ENCODE results near the gene KIAA0513. TPM values are rescaled to one million over a fixed set of nuclear protein-coding genes. Genes with fewer than 3 reads are reported as not detected.

The KIAA0513 gene
- total RNA-seq, 1 experiment from 2014 or later: 2.9 TPM

- H3K27me3 ChIP-seq (replicated peaks; ENCODE audit: insufficient read depth, low read depth, low read length, poor library complexity): no peaks in the 10 kb centered on the region
- H3K4me3 ChIP-seq (ENCODE audit: low read depth, low read length, poor library complexity, severe bottlenecking): no peak overlapping the region
- no peak for TF ChIP-seq CTCF (conservative IDR thresholded peaks at IDR 0.05; ENCODE audit: low read depth, low read length)
- DNase-seq (ENCODE audit: low spot score): no peak
- POLR2A ChIA-PET (ENCODE audit: low non-redundant PET): no interaction called here
- no peaks in the 10 kb centered on the region for H3K9me3 ChIP-seq (ENCODE audit: low read depth, low read length, poor library complexity, severe bottlenecking)
- no peak overlapping the region for H3K27ac ChIP-seq (ENCODE audit: low read depth, low read length, poor library complexity, severe bottlenecking)
- intact Hi-C loops (cut with micrococcal nuclease; ENCODE audit: unreplicated experiment): no loop called here
- CTCF ChIA-PET: no interaction called here
- BruUV-seq (replicated peaks): no TSS peak
- no peaks in the 10 kb centered on the region for H3K4me1 ChIP-seq (ENCODE audit: insufficient read depth, low read length, poor library complexity, severe bottlenecking)
- no peaks in the 10 kb centered on the region for H3K36me3 ChIP-seq (ENCODE audit: insufficient read depth, low read length, poor library complexity, severe bottlenecking)
Measured at GRCh38 chr16:85101956-85102630, 74.5 kb downstream of the KIAA0513 start.

- Histone ChIP-seq H3K27me3 (replicated peaks; ENCODE audit: insufficient read depth, low read depth, low read length, poor library complexity) (no peaks in the 10 kb centered on the region), H3K4me1 (ENCODE audit: insufficient read depth, low read length, poor library complexity, severe bottlenecking) (no peaks in the 10 kb centered on the region), H3K4me3 (ENCODE audit: low read depth, low read length, poor library complexity, severe bottlenecking) (no peak overlapping the region), H3K36me3 (ENCODE audit: insufficient read depth, low read length, poor library complexity, severe bottlenecking) (no peaks in the 10 kb centered on the region), H3K9me3 (ENCODE audit: low read depth, low read length, poor library complexity, severe bottlenecking) (no peaks in the 10 kb centered on the region), H3K27ac (ENCODE audit: low read depth, low read length, poor library complexity, severe bottlenecking) (no peak overlapping the region)
- DNase-seq (ENCODE audit: low spot score): no peak
- intact Hi-C loops (cut with micrococcal nuclease; ENCODE audit: unreplicated experiment): no loop called here
- no peak for TF ChIP-seq EZH2 (IDR thresholded peaks at IDR 0.05; ENCODE audit: borderline replicate concordance, low read depth, low read length, poor library complexity, severe bottlenecking)
- no peak for TF ChIP-seq CTCF (conservative IDR thresholded peaks at IDR 0.05; ENCODE audit: low read depth, low read length)
- ChIA-PET CTCF (interaction anchor here (0.8 kb wide), 1 partner anchor 11 kb away, joined by 3 read pairs; no protein-coding TSS in a partner anchor), POLR2A (ENCODE audit: low non-redundant PET) (no interaction called here)
- BruUV-seq (replicated peaks): no TSS peak
Measured at GRCh38 chr16:85103114-85104079, 75.8 kb downstream of the KIAA0513 start.

- Histone ChIP-seq H3K27ac (ENCODE audit: low read depth, low read length, poor library complexity, severe bottlenecking) (no peak overlapping the region), H3K27me3 (replicated peaks; ENCODE audit: insufficient read depth, low read depth, low read length, poor library complexity) (no peaks in the 10 kb centered on the region), H3K4me3 (ENCODE audit: low read depth, low read length, poor library complexity, severe bottlenecking) (no peak overlapping the region), H3K9me3 (ENCODE audit: low read depth, low read length, poor library complexity, severe bottlenecking) (no peaks in the 10 kb centered on the region), H3K4me1 (ENCODE audit: insufficient read depth, low read length, poor library complexity, severe bottlenecking) (no peaks in the 10 kb centered on the region), H3K36me3 (ENCODE audit: insufficient read depth, low read length, poor library complexity, severe bottlenecking) (no peaks in the 10 kb centered on the region)
- intact Hi-C loops (cut with micrococcal nuclease; ENCODE audit: unreplicated experiment): no loop called here
- TF ChIP-seq EZH2 (IDR thresholded peaks at IDR 0.05; ENCODE audit: borderline replicate concordance, low read depth, low read length, poor library complexity, severe bottlenecking) (no peak), CTCF (conservative IDR thresholded peaks at IDR 0.05; ENCODE audit: low read depth, low read length) (0 out of 2 replicates have a peak, but pooled peaks have one; percentile 10)
- POLR2A ChIA-PET (ENCODE audit: low non-redundant PET): no interaction called here
- no peak for DNase-seq (ENCODE audit: low spot score)
- CTCF ChIA-PET: no interaction called here
- no TSS peak for BruUV-seq (replicated peaks)
Measured at GRCh38 chr16:85104147-85104546, 76.6 kb downstream of the KIAA0513 start.
